ENCODE measurements around the gene ENTPD8.

Gene ENTPD8

GRCh38 chr9:137447722-137448601 lies 6.8 kb upstream of the ENTPD8 start:
- no peak for DNase-seq (ENCODE audit: low read depth in 2 of 2)

GRCh38 chr9:137446851-137447471 lies 5.8 kb upstream of the ENTPD8 start:
- no peak for DNase-seq (ENCODE audit: low read depth in 2 of 2)

GRCh38 chr9:137445930-137446431 lies 4.8 kb upstream of the ENTPD8 start:
- no peak for DNase-seq (ENCODE audit: low read depth in 2 of 2)

GRCh38 chr9:137445275-137445807 lies 4.2 kb upstream of the ENTPD8 start:
- peak; percentile 66 to 74 for DNase-seq (ENCODE audit: low read depth in 2 of 2)

- no peak for DNase-seq (ENCODE audit: low read depth in 2 of 2)
These were observed 3.1 kb upstream of the ENTPD8 start for GRCh38 chr9:137444106-137444790.

GRCh38 chr9:137441935-137442321 lies 771 bp upstream of the ENTPD8 start:
- no peak for DNase-seq (ENCODE audit: low read depth in 2 of 2)

GRCh38 chr9:137439158-137439714 lies 1.9 kb downstream of the ENTPD8 start:
- no peak for DNase-seq (ENCODE audit: low read depth in 2 of 2)

- DNase-seq (ENCODE audit: low read depth in 2 of 2), result no peak
These were observed 2.5 kb downstream of the ENTPD8 start for GRCh38 chr9:137438591-137439157.

- DNase-seq (ENCODE audit: low read depth in 2 of 2), result no peak
These were observed 3.2 kb downstream of the ENTPD8 start for GRCh38 chr9:137437691-137438590.

- no peak for DNase-seq (ENCODE audit: low read depth in 2 of 2)
These were observed 4.2 kb downstream of the ENTPD8 start for GRCh38 chr9:137436761-137437600.

GRCh38 chr9:137435980-137436760 lies 5.0 kb downstream of the ENTPD8 start:
- no peak for DNase-seq (ENCODE audit: low read depth in 2 of 2)

GRCh38 chr9:137435381-137435891 lies 5.7 kb downstream of the ENTPD8 start:
- no peak for DNase-seq (ENCODE audit: low read depth in 2 of 2)

GRCh38 chr9:137434498-137435380 lies 6.4 kb downstream of the ENTPD8 start:
- DNase-seq (ENCODE audit: low read depth in 2 of 2), result no peak

GRCh38 chr9:137433916-137434431 lies 7.2 kb downstream of the ENTPD8 start:
- no peak for DNase-seq (ENCODE audit: low read depth in 2 of 2)

GRCh38 chr9:137433349-137433915 lies 7.7 kb downstream of the ENTPD8 start:
- DNase-seq (ENCODE audit: low read depth in 2 of 2), result no peak

GRCh38 chr9:137432687-137433348 lies 8.3 kb downstream of the ENTPD8 start:
- no peak for DNase-seq (ENCODE audit: low read depth in 2 of 2)

All from stimulated activated CD8-positive, alpha-beta memory T cell treated with anti-CD3 and anti-CD28 coated beads, Interleukin-15, amount 100 ng/mL, for 48 hours (primary cell).